Panc1 (cell line): ENCODE results near the gene TUBB8. TPM values are rescaled to one million over a fixed set of nuclear protein-coding genes. Genes with fewer than 3 reads are reported as not detected.

Experiments used
- ATAC-seq: fragments of 200-7000 bp; cut with Tn5 transposase; 2 replicates; pipeline ENCODE4 v1.9.1; 2020; ENCODE audit warnings: mild to moderate bottlenecking, moderate library complexity
- BruUV-seq: library from RNA; stranded (reverse); fragments of 400-500 nt; replicated peaks from 2 replicates; lab custom pipeline; 2021; lab: Mats Ljungman, UMichigan
- CTCF ChIA-PET: fragments of 300-600 bp; sonication (Branson Sonifier 250); formaldehyde crosslinking; loops from one replicate; lab custom pipeline; 2022; ENCODE audit warnings: antibody characterized with exemption; lab: Charles Lee
- POLR2A ChIA-PET: fragments of 300-600 bp; sonication (Branson Sonifier 250); formaldehyde crosslinking; loops from one replicate; lab custom pipeline; 2022; ENCODE audit warnings: antibody characterized with exemption; lab: Charles Lee
- DNase-seq: peaks from one replicate; pipeline ENCODE4 v3.0.0-alpha.2; 2010; ENCODE audit warnings: low read depth, low spot score
- H3K27ac ChIP-seq: 2 replicates; pipeline ENCODE4 v1.5.1; 2011; ENCODE audit warnings: mild to moderate bottlenecking, low read length, inconsistent platforms
- H3K27me3 ChIP-seq: fragments of 200-500 bp; sonication (Bioruptor generic); 2 replicates; pipeline ENCODE4 v1.6.0; 2014; ENCODE audit warnings: low read length, inconsistent platforms; ENCODE audit not compliant: control insufficient read depth, insufficient read depth
- H3K36me3 ChIP-seq: fragments of 200-500 bp; sonication (Bioruptor generic); 2 replicates; pipeline ENCODE4 v1.5.1; 2014; ENCODE audit warnings: inconsistent platforms, mild to moderate bottlenecking, low read length, moderate library complexity; ENCODE audit not compliant: control insufficient read depth, insufficient read depth
- H3K4me1 ChIP-seq: 2 replicates; pipeline ENCODE4 v1.5.1; 2011; ENCODE audit warnings: inconsistent platforms, mild to moderate bottlenecking, low read length, moderate library complexity; ENCODE audit not compliant: control insufficient read depth, insufficient read depth
- H3K4me3 ChIP-seq, 2 experiments: 2 replicates each; pipeline ENCODE4 v1.5.1; 2011 to 2012; ENCODE audit warnings: low read depth in 2 of 2, low read length in 2 of 2, mild to moderate bottlenecking in 2 of 2, inconsistent platforms in 1 of 2, moderate library complexity in 1 of 2
- H3K9me3 ChIP-seq: fragments of 200-500 bp; sonication (Bioruptor generic); 2 replicates; pipeline ENCODE4 v1.5.1; 2014; ENCODE audit warnings: low read depth, mild to moderate bottlenecking, inconsistent platforms, low read length, moderate library complexity; ENCODE audit not compliant: control insufficient read depth, insufficient read depth
- POLR2AphosphoS5 ChIP-seq: IDR thresholded peaks from 2 replicates; pipeline ENCODE4 v1.6.1; 2012; ENCODE audit warnings: mild to moderate bottlenecking, low read depth, low read length, moderate library complexity
- REST ChIP-seq, 2 experiments: IDR thresholded peaks; 2 replicates each; pipeline ENCODE4 v1.6.1; 2011 to 2012; ENCODE audit warnings: low read depth in 2 of 2, control low read depth in 1 of 2, low read length in 1 of 2, mild to moderate bottlenecking in 1 of 2, moderate library complexity in 1 of 2; ENCODE audit not compliant: insufficient read depth in 1 of 2
- SIN3A ChIP-seq: IDR thresholded peaks from 2 replicates; pipeline ENCODE4 v1.6.1; 2012; ENCODE audit warnings: low read depth, mild to moderate bottlenecking, low read length, moderate library complexity, borderline replicate concordance; ENCODE audit not compliant: insufficient read depth
- TCF7L2 ChIP-seq: IDR thresholded peaks from 2 replicates; pipeline ENCODE4 v1.6.1; 2011; ENCODE audit warnings: mild to moderate bottlenecking, low read depth, low read length, inconsistent platforms
- in situ Hi-C: cut with HindIII; loops from 2 replicates; pipeline ENCODE4 v1.10.0; 2016; ENCODE audit warnings: low sequenced_read_pairs, low pct_unique_long_range_greater_than_20kb
- intact Hi-C: fragments of 100-400 bp; cut with micrococcal nuclease; formaldehyde crosslinking; loops from one replicate; pipeline ENCODE4 v1.10.0; 2022; ENCODE audit not compliant: unreplicated experiment
- total RNA-seq: library from RNA; stranded (reverse); gene quantifications from one replicate; pipeline ENCODE4 v1.2.1, GENCODE V29; 2021; ENCODE audit not compliant: unreplicated experiment
- TF ChIP-seq, protein P1 (sequence below): fragments of 450-650 bp; IDR thresholded peaks from 2 replicates; pipeline ENCODE4 v1.5.1; 2017; ENCODE audit warnings: mild to moderate bottlenecking

Gene TUBB8
- total RNA-seq, 1 experiment from 2014 or later: 0.08 TPM

DNA sequence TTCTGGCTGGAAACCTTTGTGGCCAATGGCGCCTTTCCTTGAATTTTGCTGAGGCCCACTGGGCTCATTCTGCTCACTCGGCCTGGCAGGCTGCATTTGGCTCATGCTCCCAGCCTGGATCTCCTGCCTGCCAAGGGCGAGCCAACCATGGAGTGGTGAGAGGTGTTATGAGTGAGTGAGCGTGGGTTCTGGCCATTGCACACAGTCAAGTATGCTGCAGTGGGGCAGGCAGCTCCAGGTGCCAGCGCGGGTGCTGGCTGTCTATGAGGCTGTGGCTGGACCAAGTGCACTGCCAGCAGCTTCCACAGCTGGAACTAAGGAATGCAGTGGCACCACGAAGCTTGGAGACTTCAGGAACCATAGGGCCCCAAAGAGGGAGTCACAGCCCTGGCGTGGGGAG lies 42.2 kb upstream of the TUBB8 start:
- no peaks in the 10 kb centered on the region for H3K9me3 ChIP-seq
- ATAC-seq (no peak), DNase-seq (no peak)
- CTCF ChIA-PET: no interaction called here
- POLR2A ChIA-PET: no interaction called here
- no peaks in the 10 kb centered on the region for H3K36me3 ChIP-seq
- H3K4me1 ChIP-seq: no peaks in the 10 kb centered on the region
- no peak overlapping the region for H3K4me3 ChIP-seq
- in situ Hi-C loops (no loop called here), intact Hi-C loops (no loop called here)
- H3K27me3 ChIP-seq: no peaks in the 10 kb centered on the region
- TF ChIP-seq POLR2AphosphoS5 (no peak), REST (IDR thresholded peaks at IDR 0.05; ENCODE audit: insufficient read depth in 1 of 2, low read depth in 2 of 2, low read length in 1 of 2) (no peak), SIN3A (no peak), TCF7L2 (no peak)
- TF ChIP-seq, protein P1, sequence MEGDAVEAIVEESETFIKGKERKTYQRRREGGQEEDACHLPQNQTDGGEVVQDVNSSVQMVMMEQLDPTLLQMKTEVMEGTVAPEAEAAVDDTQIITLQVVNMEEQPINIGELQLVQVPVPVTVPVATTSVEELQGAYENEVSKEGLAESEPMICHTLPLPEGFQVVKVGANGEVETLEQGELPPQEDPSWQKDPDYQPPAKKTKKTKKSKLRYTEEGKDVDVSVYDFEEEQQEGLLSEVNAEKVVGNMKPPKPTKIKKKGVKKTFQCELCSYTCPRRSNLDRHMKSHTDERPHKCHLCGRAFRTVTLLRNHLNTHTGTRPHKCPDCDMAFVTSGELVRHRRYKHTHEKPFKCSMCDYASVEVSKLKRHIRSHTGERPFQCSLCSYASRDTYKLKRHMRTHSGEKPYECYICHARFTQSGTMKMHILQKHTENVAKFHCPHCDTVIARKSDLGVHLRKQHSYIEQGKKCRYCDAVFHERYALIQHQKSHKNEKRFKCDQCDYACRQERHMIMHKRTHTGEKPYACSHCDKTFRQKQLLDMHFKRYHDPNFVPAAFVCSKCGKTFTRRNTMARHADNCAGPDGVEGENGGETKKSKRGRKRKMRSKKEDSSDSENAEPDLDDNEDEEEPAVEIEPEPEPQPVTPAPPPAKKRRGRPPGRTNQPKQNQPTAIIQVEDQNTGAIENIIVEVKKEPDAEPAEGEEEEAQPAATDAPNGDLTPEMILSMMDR: no peak
- H3K27ac ChIP-seq: no peak overlapping the region
- no TSS peak for BruUV-seq

GRCh38 chr10:90161-90560 lies 41.1 kb upstream of the TUBB8 start:
- Histone ChIP-seq H3K4me1 (no peaks in the 10 kb centered on the region), H3K36me3 (no peaks in the 10 kb centered on the region), H3K27ac (no peak overlapping the region), H3K27me3 (no peaks in the 10 kb centered on the region), H3K4me3 (no peak overlapping the region), H3K9me3 (no peaks in the 10 kb centered on the region)
- CTCF ChIA-PET: no interaction called here
- intact Hi-C loops (no loop called here), in situ Hi-C loops (no loop called here)
- POLR2A ChIA-PET: no interaction called here
- no peak for ATAC-seq
- TF ChIP-seq SIN3A (no peak), REST (IDR thresholded peaks at IDR 0.05; ENCODE audit: insufficient read depth in 1 of 2, low read depth in 2 of 2, low read length in 1 of 2) (no peak), POLR2AphosphoS5 (no peak), TCF7L2 (no peak)
- TF ChIP-seq, protein P1: no peak
- DNase-seq: no peak
- BruUV-seq: no TSS peak
